BJ (cell line): ENCODE measurements around the gene CMTM1. TPM values are rescaled to one million over a fixed set of nuclear protein-coding genes. Genes with fewer than 3 reads are reported as not detected.

Experiments
- CTCF ChIA-PET: fragments of 350-600 bp; formaldehyde crosslinking; extraction: SDS; loops from one replicate; lab custom pipeline; 2021; ENCODE audit warnings: antibody characterized with exemption, inconsistent platforms; lab: Yijun Ruan, JAX
- POLR2A ChIA-PET: fragments of 300-600 bp; sonication (Branson Sonifier 250); formaldehyde crosslinking; extraction: SDS; loops from one replicate; lab custom pipeline; 2021; ENCODE audit warnings: antibody characterized with exemption; lab: Charles Lee
- DNase-seq: peaks from one replicate; pipeline ENCODE4 v3.0.0-alpha.2; 2011; ENCODE audit warnings: low read depth
- H3K27me3 ChIP-seq: 2 replicates; pipeline ENCODE4 v1.6.0; 2011; ENCODE audit warnings: low read length; ENCODE audit not compliant: control insufficient read depth, insufficient read depth
- H3K36me3 ChIP-seq: 2 replicates; pipeline ENCODE4 v1.5.1; 2011; ENCODE audit warnings: low read length; ENCODE audit not compliant: control insufficient read depth, insufficient read depth
- H3K4me3 ChIP-seq: 2 replicates; pipeline ENCODE4 v1.5.1; 2011; ENCODE audit warnings: low read depth, mild to moderate bottlenecking, control low read depth, low read length
- polyA plus RNA-seq: library from polyadenylated mRNA; depleted of rRNA; stranded (reverse); fragments of >200 nt; gene quantifications from 2 replicates; pipeline ENCODE4 v1.2.3, GENCODE V29; 2011
- TF ChIP-seq, protein P1 (sequence below): IDR thresholded peaks from 2 replicates; pipeline ENCODE4 v1.5.1; 2011; ENCODE audit warnings: low read depth, mild to moderate bottlenecking, control low read depth, inconsistent platforms, low read length, moderate library complexity; ENCODE audit not compliant: insufficient read depth

The CMTM1 gene
- polyA plus RNA-seq, 1 experiment, result 3.2 TPM

DNA sequence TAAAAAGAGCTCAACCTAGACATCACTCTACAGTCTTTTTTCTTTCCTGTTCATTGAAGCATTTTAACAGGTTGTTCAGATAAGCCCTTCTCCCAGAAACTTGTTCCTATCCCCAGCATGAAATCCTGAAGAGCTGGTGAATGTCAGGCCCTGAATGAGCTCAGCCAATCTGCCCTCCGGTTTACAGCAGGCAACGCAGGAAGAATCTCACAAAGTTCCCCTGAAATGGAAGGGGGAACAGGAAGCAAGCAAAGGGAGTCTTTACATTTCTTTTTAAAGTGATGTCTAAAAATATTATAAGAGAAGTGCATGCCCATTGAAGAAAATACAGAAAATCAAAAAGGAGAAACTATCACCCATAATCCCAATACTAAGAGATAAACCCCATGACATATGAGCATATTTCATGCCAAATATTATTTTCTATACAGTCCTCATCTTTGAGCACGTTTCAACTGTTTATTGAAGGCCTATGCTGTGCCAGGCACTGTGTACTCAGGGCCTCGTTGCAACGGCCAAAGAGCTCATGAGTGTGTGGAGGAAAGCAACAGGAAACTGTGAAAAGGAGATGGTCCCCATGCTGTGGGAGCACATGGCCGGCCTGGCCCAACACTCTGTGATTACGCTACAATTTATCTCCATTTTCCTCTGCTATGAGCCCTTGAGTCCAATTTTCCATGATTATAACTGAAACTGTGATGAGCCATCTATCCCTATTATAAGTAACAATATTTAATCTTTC, 22.1 kb upstream of the CMTM1 start:
- CTCF ChIA-PET, result interaction anchor here (1.0 kb wide), 1 partner anchor 184 kb away, joined by 3 read pairs; no protein-coding TSS in a partner anchor
- H3K4me3 ChIP-seq, result no peak overlapping the region

DNA sequence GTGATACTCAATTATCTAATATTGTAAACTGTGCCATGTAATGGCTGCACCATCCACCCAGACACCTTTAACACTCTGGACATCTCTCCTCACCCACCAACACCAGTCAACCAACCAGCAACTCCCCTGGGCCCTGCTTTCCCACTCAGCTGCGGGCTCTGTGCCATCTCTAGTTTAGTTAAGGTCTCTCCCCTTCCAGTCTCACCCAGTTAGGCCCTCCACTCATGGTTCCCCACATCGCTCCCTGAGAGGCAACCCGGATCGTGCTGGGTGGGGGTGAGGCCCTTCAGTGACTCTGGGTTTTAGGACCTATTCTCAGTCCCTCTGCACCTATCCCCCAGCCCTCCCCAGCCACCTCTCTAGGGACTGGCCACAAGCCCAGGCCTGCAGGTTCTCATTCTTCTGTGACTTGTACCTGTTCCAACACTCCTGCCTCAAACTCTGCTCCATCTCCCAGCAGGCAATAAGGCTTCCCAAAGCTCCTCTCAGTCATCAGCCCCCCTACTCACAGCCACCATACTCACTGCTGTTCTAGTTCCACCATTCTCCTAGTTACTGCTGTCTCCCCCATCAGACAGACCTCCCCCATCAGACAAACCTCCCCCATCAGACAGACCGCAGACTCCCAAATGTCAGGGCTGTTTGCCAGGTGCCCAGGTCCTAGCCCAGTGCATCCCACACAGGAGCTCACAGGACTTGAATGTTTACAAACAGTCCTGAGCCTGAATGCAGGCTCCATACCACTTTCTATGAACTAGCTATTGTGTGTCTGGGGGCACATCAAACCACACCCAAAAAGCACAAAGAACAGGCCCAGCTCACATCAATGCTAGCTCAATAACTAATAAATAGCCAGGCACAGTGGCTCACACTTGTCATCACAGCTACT, 18.9 kb upstream of the CMTM1 start:
- ChIA-PET POLR2A (no interaction called here), CTCF (interaction anchor here (0.5 to 1.8 kb wide), 2 partner anchors 13 to 45 kb away, joined by 3 to 4 read pairs; no protein-coding TSS in a partner anchor)
- no peak for DNase-seq
- no peak overlapping the region for H3K4me3 ChIP-seq
- TF ChIP-seq, protein P1, sequence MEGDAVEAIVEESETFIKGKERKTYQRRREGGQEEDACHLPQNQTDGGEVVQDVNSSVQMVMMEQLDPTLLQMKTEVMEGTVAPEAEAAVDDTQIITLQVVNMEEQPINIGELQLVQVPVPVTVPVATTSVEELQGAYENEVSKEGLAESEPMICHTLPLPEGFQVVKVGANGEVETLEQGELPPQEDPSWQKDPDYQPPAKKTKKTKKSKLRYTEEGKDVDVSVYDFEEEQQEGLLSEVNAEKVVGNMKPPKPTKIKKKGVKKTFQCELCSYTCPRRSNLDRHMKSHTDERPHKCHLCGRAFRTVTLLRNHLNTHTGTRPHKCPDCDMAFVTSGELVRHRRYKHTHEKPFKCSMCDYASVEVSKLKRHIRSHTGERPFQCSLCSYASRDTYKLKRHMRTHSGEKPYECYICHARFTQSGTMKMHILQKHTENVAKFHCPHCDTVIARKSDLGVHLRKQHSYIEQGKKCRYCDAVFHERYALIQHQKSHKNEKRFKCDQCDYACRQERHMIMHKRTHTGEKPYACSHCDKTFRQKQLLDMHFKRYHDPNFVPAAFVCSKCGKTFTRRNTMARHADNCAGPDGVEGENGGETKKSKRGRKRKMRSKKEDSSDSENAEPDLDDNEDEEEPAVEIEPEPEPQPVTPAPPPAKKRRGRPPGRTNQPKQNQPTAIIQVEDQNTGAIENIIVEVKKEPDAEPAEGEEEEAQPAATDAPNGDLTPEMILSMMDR, result no peak
- H3K36me3 ChIP-seq, result peaks cover 2% of the 10 kb centered on the region
- no peaks in the 10 kb centered on the region for H3K27me3 ChIP-seq

More for the DNA sequence above, 22.1 kb upstream of the CMTM1 start:
- TF ChIP-seq, protein P1, result no peak
- POLR2A ChIA-PET, result no interaction called here
- no peaks in the 10 kb centered on the region for H3K27me3 ChIP-seq
- no peak for DNase-seq
- H3K36me3 ChIP-seq, result peaks cover 4% of the 10 kb centered on the region

DNA sequence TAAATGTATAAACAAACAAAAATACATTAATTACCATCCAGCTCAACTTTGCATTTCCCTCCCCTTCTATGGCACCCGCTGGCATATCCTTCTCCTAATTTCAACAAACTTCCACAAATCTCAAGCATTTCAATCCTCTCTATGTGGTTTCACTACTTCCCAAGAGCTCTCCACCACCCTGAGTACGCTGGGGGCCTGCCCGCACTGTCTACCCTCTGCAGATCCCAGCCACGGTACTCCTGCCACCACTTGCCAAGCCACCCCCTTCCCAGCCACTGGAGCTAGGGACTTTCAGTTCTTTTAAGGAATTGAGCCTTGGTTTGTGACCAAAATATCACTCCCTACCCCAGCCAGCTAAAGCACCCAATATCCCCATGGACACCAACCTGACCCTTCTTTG, 18.2 kb upstream of the CMTM1 start:
- H3K4me3 ChIP-seq, result no peak overlapping the region
- ChIA-PET CTCF (interaction anchor here (1.8 kb wide), 1 partner anchor 12 kb away, joined by 4 read pairs; no protein-coding TSS in a partner anchor), POLR2A (no interaction called here)
- H3K36me3 ChIP-seq, result peaks cover 2% of the 10 kb centered on the region
- no peaks in the 10 kb centered on the region for H3K27me3 ChIP-seq
- TF ChIP-seq, protein P1, result no peak
- no peak for DNase-seq

DNA sequence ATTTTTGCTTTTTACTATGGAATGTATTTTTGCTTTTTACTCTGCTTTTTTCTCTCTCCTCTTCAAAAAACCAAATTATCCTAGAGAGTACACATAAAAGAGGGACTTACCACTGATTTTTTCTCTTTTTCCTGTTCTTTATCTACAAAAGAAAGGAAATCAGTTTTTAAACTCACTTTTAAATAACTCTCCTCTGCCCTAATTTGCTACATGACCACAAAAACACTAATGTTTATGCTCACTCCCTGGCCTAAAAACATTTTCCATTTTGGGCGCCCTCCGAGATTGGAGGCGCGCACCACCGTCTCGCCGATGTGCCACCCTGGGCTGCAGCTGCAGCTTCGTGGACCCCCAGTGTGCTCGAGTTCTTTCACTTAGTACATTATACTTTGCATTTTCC, 17.4 kb upstream of the CMTM1 start:
- peak overlapping the region; percentile 59 for H3K4me3 ChIP-seq
- TF ChIP-seq, protein P1, result no peak
- ChIA-PET POLR2A (no interaction called here), CTCF (interaction anchor here (1.1 to 1.8 kb wide), 2 partner anchors 11 to 31 kb away, joined by 4 read pairs; no protein-coding TSS in a partner anchor)
- H3K27me3 ChIP-seq, result no peaks in the 10 kb centered on the region
- H3K36me3 ChIP-seq, result peaks cover 1% of the 10 kb centered on the region; the same call in 1 of the 2 replicates
- no peak for DNase-seq
